Natural killer cell (primary cell): ENCODE data around the gene PTH1R. TPM values are rescaled to one million over a fixed set of nuclear protein-coding genes. Genes with fewer than 3 reads are reported as not detected.

Experiments
- ATAC-seq, 3 donors: fragments of 150-1000 bp in 2 of 3; fragments of 200-7000 bp in 1 of 3; cut with Tn5 transposase; 1 replicate in 1 of 3; 2 replicates in 2 of 3; pipeline ENCODE4 v1.10.0; 2021; ENCODE audit warnings: mild to moderate bottlenecking in 2 of 3, moderate library complexity in 2 of 3
- DNase-seq, 2 donors: peaks; one replicate each; pipeline versions ENCODE4 v3.0.0 to v3.0.0-alpha.2; 2013 to 2021; ENCODE audit warnings: mixed read lengths in 1 of 2
- H3K27ac ChIP-seq: one replicate; pipeline ENCODE4 v1.5.1; 2013; ENCODE audit warnings: mild to moderate bottlenecking, low read length
- H3K27me3 ChIP-seq: one replicate; pipeline ENCODE4 v1.6.1; 2013; ENCODE audit warnings: low read length; ENCODE audit not compliant: control insufficient read depth, insufficient read depth
- H3K36me3 ChIP-seq: one replicate; pipeline ENCODE4 v1.6.1; 2013; ENCODE audit warnings: low read length; ENCODE audit not compliant: control insufficient read depth, insufficient read depth
- H3K4me1 ChIP-seq: one replicate; pipeline ENCODE4 v1.6.1; 2013; ENCODE audit warnings: low read length; ENCODE audit not compliant: control insufficient read depth, insufficient read depth
- H3K4me3 ChIP-seq: one replicate; pipeline ENCODE4 v1.5.1; 2013; ENCODE audit warnings: low read length
- H3K9me3 ChIP-seq: one replicate; pipeline ENCODE4 v1.6.1; 2013; ENCODE audit warnings: low read length; ENCODE audit not compliant: control insufficient read depth, insufficient read depth
- H3K27ac Mint-ChIP-seq, 2 donors: one replicate each; pipeline ENCODE4 v1.8.0; 2022; ENCODE audit warnings: mild to moderate bottlenecking in 2 of 2, mixed read lengths in 2 of 2, moderate library complexity in 1 of 2
- H3K27me3 Mint-ChIP-seq, 2 donors: one replicate each; pipeline ENCODE4 v1.8.0; 2022; ENCODE audit warnings: low read depth in 2 of 2, mixed read lengths in 2 of 2
- H3K36me3 Mint-ChIP-seq: one replicate; pipeline ENCODE4 v1.8.0; 2022; ENCODE audit warnings: mixed read lengths
- H3K4me1 Mint-ChIP-seq, 2 donors: one replicate each; pipeline ENCODE4 v1.8.0; 2022; ENCODE audit warnings: mixed read lengths in 2 of 2
- H3K4me3 Mint-ChIP-seq: one replicate; pipeline ENCODE4 v1.8.0; 2022; ENCODE audit warnings: mild to moderate bottlenecking, moderate library complexity, mixed read lengths
- H3K9me3 Mint-ChIP-seq, 2 donors: one replicate each; pipeline ENCODE4 v1.8.0; 2022; ENCODE audit warnings: mixed read lengths in 2 of 2
- CTCF ChIP-seq: fragments of 200-600 bp; IDR thresholded peaks from one replicate; pipeline ENCODE4 v1.8.0; 2022; ENCODE audit warnings: antibody characterized with exemption
- WGBS: methylation state at CpG from one replicate; pipeline ENCODE4 v1.1.7; 2013; ENCODE audit warnings: missing lambda C conversion rate; ENCODE audit not compliant: insufficient coverage; 5-methylcytosine and 5-hydroxymethylcytosine counted together
- intact Hi-C: fragments of 100-400 bp; cut with micrococcal nuclease; formaldehyde crosslinking; loops from one replicate; pipeline ENCODE4 v1.14.2; 2022
- total RNA-seq, 4 donors: library from RNA; stranded (reverse); fragments of 120-200 nt in 1 of 4; gene quantifications; one replicate each; pipeline versions ENCODE4 v1.2.3 to v1.2.4, GENCODE V29; 2013 to 2022

The PTH1R gene
- total RNA-seq, 3 donors from 2014 or later (not counting 1 experiment from before 2014, with no cell fraction given) = not detected

GRCh38 chr3:46880884-46881595 lies 3.5 kb downstream of the PTH1R start:
- Histone ChIP-seq H3K4me1 (peaks cover 31% of the 10 kb centered on the region), H3K36me3 (no peaks in the 10 kb centered on the region), H3K4me3 (no peak overlapping the region), H3K27me3 (peaks cover 25% of the 10 kb centered on the region), H3K27ac (no peak overlapping the region), H3K9me3 (no peaks in the 10 kb centered on the region)
- ATAC-seq = no peak
- Mint-ChIP-seq H3K27ac (peak overlapping the region in 1 of 2 donors; percentile 20), H3K4me1 (peaks cover 20 to 39% of the 10 kb centered on the region in 2 donors), H3K9me3 (no peaks in the 10 kb centered on the region), H3K27me3 (peaks cover 29 to 43% of the 10 kb centered on the region in 2 donors), H3K4me3 (peak overlapping the region; percentile 85), H3K36me3 (no peaks in the 10 kb centered on the region)
- intact Hi-C loops = no loop called here
- 51% methylated on average over 29 of the region's 29 CpGs for WGBS
- DNase-seq = no peak
- no peak for TF ChIP-seq CTCF

- no peak overlapping the region for H3K27ac ChIP-seq
- intact Hi-C loops = no loop called here
- peak overlapping the region; percentile 81 for H3K4me3 Mint-ChIP-seq
- H3K27me3 ChIP-seq = peaks cover 25% of the 10 kb centered on the region
- H3K27ac Mint-ChIP-seq = no peak overlapping the region
- peaks cover 20 to 39% of the 10 kb centered on the region in 2 donors for H3K4me1 Mint-ChIP-seq
- no peaks in the 10 kb centered on the region for H3K9me3 ChIP-seq
- 3% methylated on average over 76 of the region's 83 CpGs for WGBS
- no peaks in the 10 kb centered on the region for H3K36me3 Mint-ChIP-seq
- no peaks in the 10 kb centered on the region for H3K36me3 ChIP-seq
- no peak for TF ChIP-seq CTCF
- H3K4me3 ChIP-seq = no peak overlapping the region
- peak in 2 of 3 donors; percentile 28 to 37 for ATAC-seq
- DNase-seq = peak in 1 of 2 donors; percentile 34
- H3K4me1 ChIP-seq = peaks cover 31% of the 10 kb centered on the region
- H3K27me3 Mint-ChIP-seq = peaks cover 29 to 43% of the 10 kb centered on the region in 2 donors
- no peaks in the 10 kb centered on the region for H3K9me3 Mint-ChIP-seq
Measured at GRCh38 chr3:46881596-46882376, 4.3 kb downstream of the PTH1R start.

- Mint-ChIP-seq H3K9me3 (no peaks in the 10 kb centered on the region), H3K27me3 (peaks cover 29 to 43% of the 10 kb centered on the region in 2 donors), H3K27ac (peak overlapping the region in 1 of 2 donors; percentile 47), H3K4me3 (peak overlapping the region; percentile 81), H3K36me3 (no peaks in the 10 kb centered on the region), H3K4me1 (peaks cover 20 to 39% of the 10 kb centered on the region in 2 donors)
- intact Hi-C loops = no loop called here
- no peaks in the 10 kb centered on the region for H3K9me3 ChIP-seq
- ATAC-seq = peak in 1 of 3 donors; percentile 18
- no peak for TF ChIP-seq CTCF
- no peaks in the 10 kb centered on the region for H3K36me3 ChIP-seq
- peak overlapping the region; percentile 4 for H3K4me3 ChIP-seq
- under 1% methylated on average over 71 of the region's 72 CpGs for WGBS
- peak in 1 of 2 donors; percentile 17 for DNase-seq
- H3K27ac ChIP-seq = no peak overlapping the region
- H3K27me3 ChIP-seq = peaks cover 25% of the 10 kb centered on the region
- peaks cover 31% of the 10 kb centered on the region for H3K4me1 ChIP-seq
Measured at GRCh38 chr3:46882377-46883053, 5.0 kb downstream of the PTH1R start.
